WTC11 (cell line): ENCODE measurements around the gene ADGRE1. TPM values are rescaled to one million over a fixed set of nuclear protein-coding genes. Genes with fewer than 3 reads are reported as not detected.

Experiments used
- ATAC-seq: fragments of 200-7000 bp; cut with Tn5 transposase; 2 replicates; pipeline ENCODE4 v1.10.0; 2021; ENCODE audit warnings: mild to moderate bottlenecking, moderate library complexity
- CTCF ChIA-PET: fragments of 300-600 bp; sonication (Branson Sonifier 250); formaldehyde crosslinking; loops from one replicate; lab custom pipeline; 2021; ENCODE audit warnings: antibody characterized with exemption; lab: Charles Lee
- POLR2A ChIA-PET: fragments of 350-600 bp; sonication (Branson Sonifier 250); formaldehyde crosslinking; loops from one replicate; lab custom pipeline; 2021; ENCODE audit warnings: antibody characterized with exemption; lab: Charles Lee
- DNase-seq: peaks from one replicate; pipeline ENCODE4 v3.0.0; 2021; ENCODE audit warnings: low spot score
- H3K27ac Mint-ChIP-seq: 2 replicates; pipeline ENCODE4 v1.8.0; 2021; ENCODE audit warnings: mixed read lengths
- H3K27me3 Mint-ChIP-seq: 2 replicates; pipeline ENCODE4 v1.8.0; 2021; ENCODE audit warnings: low read depth, mild to moderate bottlenecking, moderate library complexity, mixed read lengths
- H3K36me3 Mint-ChIP-seq: 2 replicates; pipeline ENCODE4 v1.8.0; 2021; ENCODE audit warnings: mixed read lengths
- H3K4me1 Mint-ChIP-seq: 2 replicates; pipeline ENCODE4 v1.8.0; 2022; ENCODE audit warnings: mixed read lengths
- H3K4me3 Mint-ChIP-seq: 2 replicates; pipeline ENCODE4 v1.8.0; 2021; ENCODE audit warnings: mild to moderate bottlenecking, moderate library complexity, mixed read lengths
- H3K9me3 Mint-ChIP-seq: 2 replicates; pipeline ENCODE4 v1.8.0; 2021; ENCODE audit warnings: mixed read lengths
- AR ChIP-seq: fragments of 250-450 bp; sonication (Bioruptor Pico); IDR thresholded peaks from 2 replicates; pipeline ENCODE4 v1.9.0; 2021; ENCODE audit warnings: mild to moderate bottlenecking
- CDX4 ChIP-seq: fragments of 250-450 bp; sonication (Bioruptor Pico); IDR thresholded peaks from 2 replicates; pipeline ENCODE4 v1.9.0; 2021; ENCODE audit warnings: moderate library complexity, mild to moderate bottlenecking, inconsistent platforms, borderline replicate concordance
- CREB1 ChIP-seq: sonication (generic); formaldehyde crosslinking; IDR thresholded peaks from 2 replicates; pipeline ENCODE4 v1.8.0; 2023; ENCODE audit warnings: mild to moderate bottlenecking, missing genetic modification reagents
- E2F1 ChIP-seq: sonication (generic); formaldehyde crosslinking; IDR thresholded peaks from 2 replicates; pipeline ENCODE4 v1.8.0; 2022; ENCODE audit warnings: mild to moderate bottlenecking, missing genetic modification reagents
- E2F5 ChIP-seq: sonication (generic); formaldehyde crosslinking; IDR thresholded peaks from 2 replicates; pipeline ENCODE4 v1.8.1; 2022; ENCODE audit warnings: mild to moderate bottlenecking, moderate library complexity, missing genetic modification reagents
- EMX1 ChIP-seq: fragments of 250-450 bp; sonication (Bioruptor Pico); IDR thresholded peaks from 2 replicates; pipeline ENCODE4 v1.8.0; 2021; ENCODE audit warnings: mild to moderate bottlenecking
- FOXK1 ChIP-seq: sonication (generic); formaldehyde crosslinking; IDR thresholded peaks from 2 replicates; pipeline ENCODE4 v1.8.0; 2022; ENCODE audit warnings: mild to moderate bottlenecking, moderate library complexity, missing genetic modification reagents
- HMGA2 ChIP-seq: fragments of 250-450 bp; sonication (Bioruptor Pico); IDR thresholded peaks from 2 replicates; pipeline ENCODE4 v1.4.0; 2021; ENCODE audit warnings: mild to moderate bottlenecking, moderate library complexity
- MLX ChIP-seq: sonication (generic); formaldehyde crosslinking; IDR thresholded peaks from 2 replicates; pipeline ENCODE4 v1.8.1; 2023; ENCODE audit warnings: mild to moderate bottlenecking, missing genetic modification reagents, moderate library complexity
- NFE2L1 ChIP-seq: sonication (generic); formaldehyde crosslinking; IDR thresholded peaks from 2 replicates; pipeline ENCODE4 v1.8.1; 2023; ENCODE audit warnings: missing genetic modification reagents
- NFYB ChIP-seq: sonication (generic); formaldehyde crosslinking; conservative IDR thresholded peaks from 2 replicates; pipeline ENCODE4 v1.8.0; 2022; ENCODE audit warnings: low read depth, missing genetic modification reagents
- NR3C1 ChIP-seq: sonication (generic); formaldehyde crosslinking; conservative IDR thresholded peaks from 2 replicates; pipeline ENCODE4 v1.8.1; 2023; ENCODE audit warnings: low read depth, mild to moderate bottlenecking, missing genetic modification reagents
- PRDM15 ChIP-seq: sonication (generic); formaldehyde crosslinking; IDR thresholded peaks from 2 replicates; pipeline ENCODE4 v1.8.0; 2022; ENCODE audit warnings: missing genetic modification reagents
- SP1 ChIP-seq: sonication (generic); formaldehyde crosslinking; conservative IDR thresholded peaks from 2 replicates; pipeline ENCODE4 v1.8.1; 2022; ENCODE audit warnings: missing genetic modification reagents
- TEAD4 ChIP-seq: sonication (generic); formaldehyde crosslinking; IDR thresholded peaks from 2 replicates; pipeline ENCODE4 v1.8.0; 2022; ENCODE audit warnings: mild to moderate bottlenecking, missing genetic modification reagents
- ZNF425 ChIP-seq: fragments of 250-450 bp; sonication (Bioruptor Pico); conservative IDR thresholded peaks from 2 replicates; pipeline ENCODE4 v1.9.0; 2021; ENCODE audit warnings: mild to moderate bottlenecking
- total RNA-seq: library from RNA; stranded (reverse); gene quantifications from 3 replicates; pipeline ENCODE4 v1.2.3, GENCODE V29; 2021

Gene ADGRE1
- total RNA-seq, 1 experiment from 2014 or later: not detected

- CTCF ChIA-PET: interaction anchor here (0.6 kb wide), 1 partner anchor 21 kb away, joined by 3 read pairs; no protein-coding TSS in a partner anchor
- no peak for TF ChIP-seq NFYB (CRISPR knock-in tag)
- TF ChIP-seq E2F5: no peak
- TF ChIP-seq EMX1 (CRISPR knock-in tag): no peak
- no peak for TF ChIP-seq CDX4
- TF ChIP-seq PRDM15 (CRISPR knock-in tag): no peak
- no peak for TF ChIP-seq NR3C1
- no peak for TF ChIP-seq ZNF425 (CRISPR knock-in tag)
- TF ChIP-seq E2F1: no peak
- no peak for TF ChIP-seq FOXK1
- TF ChIP-seq AR (CRISPR knock-in tag): no peak
- no peak for TF ChIP-seq NFE2L1 (CRISPR knock-in tag)
- no peak for TF ChIP-seq TEAD4 (CRISPR knock-in tag)
- no peak for TF ChIP-seq MLX (CRISPR knock-in tag)
- TF ChIP-seq CREB1 (CRISPR knock-in tag): no peak
- TF ChIP-seq HMGA2: no peak
- no peak for TF ChIP-seq SP1 (CRISPR knock-in tag)
- Mint-ChIP-seq H3K27ac (no peak overlapping the region), H3K4me3 (no peak overlapping the region), H3K36me3 (peaks cover 9% of the 10 kb centered on the region), H3K4me1 (0 out of 2 replicates have a peak, but pooled peaks cover 2% of the 10 kb centered on the region), H3K27me3 (no peaks in the 10 kb centered on the region), H3K9me3 (peaks cover 31% of the 10 kb centered on the region)
- ATAC-seq (no peak), DNase-seq (no peak)
- POLR2A ChIA-PET: no interaction called here
Measured at GRCh38 chr19:6842871-6843607, 44.3 kb upstream of the ADGRE1 start.
